HG02938 (cell line): Measurements from ENCODE around the gene USP32.

ENCODE experiments used
- ATAC-seq: cut with Tn5 transposase; IDR thresholded peaks from one replicate; pipeline ENCODE4 v1.9.1; 2021; ENCODE audit warnings: mild to moderate bottlenecking, moderate library complexity; ENCODE audit not compliant: unreplicated experiment

The USP32 gene

GRCh38 chr17:60139438-60140285 is 252.3 kb downstream of the USP32 start:
- no peak for ATAC-seq

GRCh38 chr17:60138769-60139437 is 253.0 kb downstream of the USP32 start:
- ATAC-seq: no peak

GRCh38 chr17:60137731-60138130 is 254.2 kb downstream of the USP32 start:
- ATAC-seq: no peak

- peak; percentile 6 for ATAC-seq
Measured at GRCh38 chr17:60135951-60136666, 255.8 kb downstream of the USP32 start.

- peak; percentile 73 for ATAC-seq
Measured at GRCh38 chr17:60135151-60135950, 256.6 kb downstream of the USP32 start.

- ATAC-seq: peak; percentile 3
Measured at GRCh38 chr17:60134396-60135150, 257.4 kb downstream of the USP32 start.

- no peak for ATAC-seq
Measured at GRCh38 chr17:60130466-60130865, 261.5 kb downstream of the USP32 start.

- no peak for ATAC-seq
Measured at GRCh38 chr17:60129164-60129563, 262.8 kb downstream of the USP32 start.
